Measurements from ENCODE around the gene RPA1.

RPA1 gene

GRCh38 chr17:1946021-1946932, 116.5 kb downstream of the RPA1 start:
- H3K4me3 ChIP-seq (ENCODE audit: low read depth, low read length), result no peak overlapping the region
- TF ChIP-seq CTCF (IDR thresholded peaks at IDR 0.05; ENCODE audit: low read depth, low read length), result no peak

- H3K4me3 ChIP-seq (ENCODE audit: low read depth, low read length), result no peak overlapping the region
- TF ChIP-seq CTCF (IDR thresholded peaks at IDR 0.05; ENCODE audit: low read depth, low read length), result no peak
These were observed 117.5 kb downstream of the RPA1 start for GRCh38 chr17:1947229-1947742.

- H3K4me3 ChIP-seq (ENCODE audit: low read depth, low read length), result no peak overlapping the region
These were observed 118.1 kb downstream of the RPA1 start for GRCh38 chr17:1947743-1948516.

GRCh38 chr17:1948517-1948825, 118.7 kb downstream of the RPA1 start:
- no peak overlapping the region for H3K4me3 ChIP-seq (ENCODE audit: low read depth, low read length)
- TF ChIP-seq CTCF (IDR thresholded peaks at IDR 0.05; ENCODE audit: low read depth, low read length), result no peak

More at GRCh38 chr17:1947743-1948516, 118.1 kb downstream of the RPA1 start:
- no peak for TF ChIP-seq CTCF (IDR thresholded peaks at IDR 0.05; ENCODE audit: low read depth, low read length)
